Fibroblast of the aortic adventitia (primary cell): ENCODE data around the gene HMCES. TPM values are rescaled to one million over a fixed set of nuclear protein-coding genes. Genes with fewer than 3 reads are reported as not detected.

ENCODE experiments used
- DNase-seq: peaks from one replicate; pipeline ENCODE4 v3.0.0-alpha.2; 2010; ENCODE audit warnings: low read depth
- H3K4me3 ChIP-seq: 2 replicates; pipeline ENCODE4 v1.5.1; 2011; ENCODE audit warnings: low read depth, mild to moderate bottlenecking, control low read depth, low read length, moderate library complexity
- total RNA-seq: library from RNA; depleted of rRNA; stranded (reverse); fragments of >200 nt; gene quantifications from 2 replicates; pipeline ENCODE4 v1.2.3, GENCODE V29; 2012; ENCODE audit warnings: low replicate concordance
- TF ChIP-seq, protein P1 (sequence below): IDR thresholded peaks from 2 replicates; pipeline ENCODE4 v1.5.1; 2011; ENCODE audit warnings: mild to moderate bottlenecking, low read length, control low read depth, inconsistent platforms; ENCODE audit not compliant: insufficient read depth

HMCES gene
- total RNA-seq, 1 donor = 11.1 TPM

GRCh38 chr3:129295286-129295685 lies 16.6 kb downstream of the HMCES start:
- H3K4me3 ChIP-seq = no peak overlapping the region
- no peak for DNase-seq
- TF ChIP-seq, protein P1, sequence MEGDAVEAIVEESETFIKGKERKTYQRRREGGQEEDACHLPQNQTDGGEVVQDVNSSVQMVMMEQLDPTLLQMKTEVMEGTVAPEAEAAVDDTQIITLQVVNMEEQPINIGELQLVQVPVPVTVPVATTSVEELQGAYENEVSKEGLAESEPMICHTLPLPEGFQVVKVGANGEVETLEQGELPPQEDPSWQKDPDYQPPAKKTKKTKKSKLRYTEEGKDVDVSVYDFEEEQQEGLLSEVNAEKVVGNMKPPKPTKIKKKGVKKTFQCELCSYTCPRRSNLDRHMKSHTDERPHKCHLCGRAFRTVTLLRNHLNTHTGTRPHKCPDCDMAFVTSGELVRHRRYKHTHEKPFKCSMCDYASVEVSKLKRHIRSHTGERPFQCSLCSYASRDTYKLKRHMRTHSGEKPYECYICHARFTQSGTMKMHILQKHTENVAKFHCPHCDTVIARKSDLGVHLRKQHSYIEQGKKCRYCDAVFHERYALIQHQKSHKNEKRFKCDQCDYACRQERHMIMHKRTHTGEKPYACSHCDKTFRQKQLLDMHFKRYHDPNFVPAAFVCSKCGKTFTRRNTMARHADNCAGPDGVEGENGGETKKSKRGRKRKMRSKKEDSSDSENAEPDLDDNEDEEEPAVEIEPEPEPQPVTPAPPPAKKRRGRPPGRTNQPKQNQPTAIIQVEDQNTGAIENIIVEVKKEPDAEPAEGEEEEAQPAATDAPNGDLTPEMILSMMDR = no peak

DNA sequence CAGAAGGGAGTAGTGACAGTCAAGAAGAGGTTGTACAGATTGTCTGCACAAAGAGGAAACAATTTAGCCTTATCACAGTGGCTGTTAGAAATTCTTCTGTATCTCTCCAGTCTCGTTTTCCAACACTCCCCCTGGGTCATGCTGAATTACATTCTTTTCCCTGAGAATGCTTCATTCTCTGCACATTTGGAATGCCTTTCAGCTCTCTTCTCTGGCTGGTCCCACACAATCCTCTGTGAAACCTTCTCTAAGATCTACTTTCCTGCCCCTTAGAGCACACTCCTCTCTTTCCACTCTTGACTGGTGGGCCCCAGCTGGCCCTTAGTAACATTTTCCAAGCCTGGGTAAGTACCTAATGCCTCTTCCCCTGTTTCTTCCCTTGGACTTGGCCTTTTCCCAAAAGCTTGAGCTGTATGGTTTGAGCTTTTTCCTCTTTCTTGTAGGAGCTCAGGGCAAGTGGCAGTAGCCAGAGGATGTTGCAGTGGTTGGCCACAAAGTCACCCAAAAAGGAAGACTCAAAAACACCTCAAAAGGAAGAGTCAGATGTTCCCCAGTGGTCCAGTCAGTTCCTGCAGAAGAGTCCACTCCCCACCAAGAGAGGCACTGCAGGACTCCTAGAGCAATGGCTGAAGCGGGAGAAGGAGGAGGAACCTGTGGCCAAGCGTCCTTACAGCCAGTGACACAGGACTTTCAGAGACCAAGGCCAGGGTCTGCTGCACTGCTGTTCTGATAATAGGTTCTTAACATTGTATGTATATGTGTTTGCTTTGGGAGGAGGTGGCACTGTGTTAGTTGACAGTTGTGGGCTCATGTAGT lies 25.7 kb downstream of the HMCES start:
- no peak overlapping the region for H3K4me3 ChIP-seq
- TF ChIP-seq, protein P1 = no peak
- peak; percentile 38 for DNase-seq

- TF ChIP-seq, protein P1 = no peak
- no peak overlapping the region for H3K4me3 ChIP-seq
- peak; percentile 7 for DNase-seq
Observed at GRCh38 chr3:129304962-129305222, 26.2 kb downstream of the HMCES start.

- peak overlapping the region; percentile 41 for H3K4me3 ChIP-seq
- TF ChIP-seq, protein P1 = no peak
- peak; percentile 89 for DNase-seq
Observed at GRCh38 chr3:129305592-129306091, 27.0 kb downstream of the HMCES start.

DNA sequence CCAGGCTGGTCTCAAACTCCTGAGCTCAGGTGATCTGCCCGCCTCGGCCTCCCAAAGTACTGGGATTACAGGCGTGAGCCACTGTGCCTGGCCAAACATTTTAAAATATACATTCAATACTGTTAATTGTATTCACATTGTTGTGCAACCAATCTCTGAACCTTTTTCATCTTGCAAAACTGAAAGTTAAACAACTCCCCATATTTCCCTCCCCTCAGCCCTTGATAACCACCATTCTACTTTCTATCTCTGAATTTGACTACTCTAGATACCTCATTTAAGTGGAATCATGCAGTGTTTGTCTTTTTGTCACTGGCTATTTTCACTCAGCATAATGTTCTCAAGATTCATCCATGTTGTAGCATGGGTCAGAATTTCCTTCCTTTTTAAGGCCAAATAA lies 30.0 kb downstream of the HMCES start:
- TF ChIP-seq, protein P1 = no peak
- no peak for DNase-seq
- H3K4me3 ChIP-seq = no peak overlapping the region

- TF ChIP-seq, protein P1 = no peak
- H3K4me3 ChIP-seq = no peak overlapping the region
- peak; percentile 9 for DNase-seq
Observed at GRCh38 chr3:129310111-129311011, 31.7 kb downstream of the HMCES start.
